HepG2 (cell line): ENCODE results near the gene TOB1. TPM values are rescaled to one million over a fixed set of nuclear protein-coding genes. Genes with fewer than 3 reads are reported as not detected.

ENCODE experiments used
- AHR ChIP-seq: IDR thresholded peaks from 2 replicates; pipeline ENCODE4 v1.6.1; 2018; ENCODE audit warnings: missing genetic modification reagents, missing compliant biosample characterization
- ARNT ChIP-seq: fragments of 450-650 bp; IDR thresholded peaks from 2 replicates; pipeline ENCODE4 v1.6.1; 2017
- EP300 ChIP-seq, 3 experiments: sonication (generic) in 1 of 3; formaldehyde crosslinking in 1 of 3; IDR thresholded peaks; 2 replicates each; pipeline versions ENCODE4 v1.5.1 to v1.6.1; 2011 to 2020; ENCODE audit warnings: low read depth in 2 of 3, low read length in 2 of 3, borderline replicate concordance in 1 of 3, improper control_type of control experiment in 1 of 3, mild to moderate bottlenecking in 1 of 3, missing genetic modification reagents in 1 of 3, moderate library complexity in 1 of 3
- ETV5 ChIP-seq: IDR thresholded peaks from 2 replicates; pipeline ENCODE4 v1.6.1; 2018; ENCODE audit warnings: missing biosample characterization, missing genetic modification reagents, inconsistent platforms, borderline replicate concordance
- HIVEP1 ChIP-seq: sonication (generic); formaldehyde crosslinking; IDR thresholded peaks from 2 replicates; pipeline ENCODE4 v1.4.0; 2020; ENCODE audit warnings: mild to moderate bottlenecking, missing genetic modification reagents
- KDM3A ChIP-seq: IDR thresholded peaks from 2 replicates; pipeline ENCODE4 v1.6.1; 2018; ENCODE audit warnings: low read depth, missing compliant biosample characterization
- MXI1 ChIP-seq: IDR thresholded peaks from 3 replicates; pipeline ENCODE4 v1.6.1; 2012; ENCODE audit warnings: low read depth, low read length, inconsistent platforms, borderline replicate concordance
- POLR2A ChIP-seq, 2 experiments: IDR thresholded peaks; 2 replicates each; pipeline ENCODE4 v1.6.1; 2011; ENCODE audit warnings: low read depth in 2 of 2, low read length in 2 of 2, mild to moderate bottlenecking in 1 of 2, moderate library complexity in 1 of 2; ENCODE audit not compliant: insufficient read depth in 1 of 2
- RFXAP ChIP-seq: sonication (generic); formaldehyde crosslinking; IDR thresholded peaks from 2 replicates; pipeline ENCODE4 v1.4.0; 2020; ENCODE audit warnings: missing genetic modification reagents, borderline replicate concordance
- SAP130 ChIP-seq: IDR thresholded peaks from 2 replicates; pipeline ENCODE4 v1.6.1; 2016; ENCODE audit warnings: low read depth
- SATB2 ChIP-seq: sonication (generic); formaldehyde crosslinking; IDR thresholded peaks from 2 replicates; pipeline ENCODE4 v1.5.0; 2020; ENCODE audit warnings: missing genetic modification reagents
- ZNF326 ChIP-seq: sonication (generic); formaldehyde crosslinking; IDR thresholded peaks from 2 replicates; pipeline ENCODE4 v1.4.0; 2020; ENCODE audit warnings: missing genetic modification reagents, borderline replicate concordance
- ZNF468 ChIP-seq: sonication (generic); formaldehyde crosslinking; IDR thresholded peaks from 2 replicates; pipeline ENCODE4 v1.8.0; 2022; ENCODE audit warnings: mild to moderate bottlenecking, moderate library complexity, missing genetic modification reagents
- polyA plus RNA-seq, 8 experiments: library from polyadenylated mRNA; depleted of rRNA in 3 of 8; stranded (reverse) in 7 of 8; unstranded in 1 of 8; fragments of >200 nt; fragmentation: Illumina TruSeq in 4 of 8; extraction: Trizol in 4 of 8; gene quantifications; 2 replicates each; pipeline versions ENCODE4 v1.2.1 to v1.2.3, GENCODE V29; 2011 to 2016; ENCODE audit warnings: low read depth in 4 of 8, missing spikeins in 1 of 8, mixed read lengths in 1 of 8; ENCODE audit not compliant: insufficient read depth in 1 of 8
- total RNA-seq, 5 experiments: library from RNA; depleted of rRNA; stranded (reverse); fragments of >200 nt; fragmentation: Illumina TruSeq; extraction: Trizol; gene quantifications; 2 replicates each; pipeline ENCODE4 v1.2.3, GENCODE V29; 2016; ENCODE audit warnings: low read depth in 1 of 5
- TF ChIP-seq, protein P1 (sequence below): sonication (generic); formaldehyde crosslinking; IDR thresholded peaks from 2 replicates; pipeline ENCODE4 v1.4.0; 2020; ENCODE audit warnings: mild to moderate bottlenecking, missing genetic modification reagents
- TF ChIP-seq, protein P2 (sequence below): conservative IDR thresholded peaks from 2 replicates; pipeline ENCODE4 v1.6.1; 2018; ENCODE audit warnings: missing genetic modification reagents
- TF ChIP-seq, protein P3 (sequence below): sonication (generic); formaldehyde crosslinking; IDR thresholded peaks from 2 replicates; pipeline ENCODE4 v1.8.1; 2023; ENCODE audit warnings: missing genetic modification reagents, mild to moderate bottlenecking, borderline replicate concordance
- TF ChIP-seq, protein P4 (sequence below): sonication (generic); formaldehyde crosslinking; IDR thresholded peaks from 2 replicates; pipeline ENCODE4 v1.5.0; 2020; ENCODE audit warnings: missing genetic modification reagents, mild to moderate bottlenecking, borderline replicate concordance

Gene TOB1
- total and polyA plus RNA-seq, 2 of the 13 experiments (the other 11 are each of a cell fraction or from before 2014, with no cell fraction given), result 21.9 to 57.7 TPM

DNA sequence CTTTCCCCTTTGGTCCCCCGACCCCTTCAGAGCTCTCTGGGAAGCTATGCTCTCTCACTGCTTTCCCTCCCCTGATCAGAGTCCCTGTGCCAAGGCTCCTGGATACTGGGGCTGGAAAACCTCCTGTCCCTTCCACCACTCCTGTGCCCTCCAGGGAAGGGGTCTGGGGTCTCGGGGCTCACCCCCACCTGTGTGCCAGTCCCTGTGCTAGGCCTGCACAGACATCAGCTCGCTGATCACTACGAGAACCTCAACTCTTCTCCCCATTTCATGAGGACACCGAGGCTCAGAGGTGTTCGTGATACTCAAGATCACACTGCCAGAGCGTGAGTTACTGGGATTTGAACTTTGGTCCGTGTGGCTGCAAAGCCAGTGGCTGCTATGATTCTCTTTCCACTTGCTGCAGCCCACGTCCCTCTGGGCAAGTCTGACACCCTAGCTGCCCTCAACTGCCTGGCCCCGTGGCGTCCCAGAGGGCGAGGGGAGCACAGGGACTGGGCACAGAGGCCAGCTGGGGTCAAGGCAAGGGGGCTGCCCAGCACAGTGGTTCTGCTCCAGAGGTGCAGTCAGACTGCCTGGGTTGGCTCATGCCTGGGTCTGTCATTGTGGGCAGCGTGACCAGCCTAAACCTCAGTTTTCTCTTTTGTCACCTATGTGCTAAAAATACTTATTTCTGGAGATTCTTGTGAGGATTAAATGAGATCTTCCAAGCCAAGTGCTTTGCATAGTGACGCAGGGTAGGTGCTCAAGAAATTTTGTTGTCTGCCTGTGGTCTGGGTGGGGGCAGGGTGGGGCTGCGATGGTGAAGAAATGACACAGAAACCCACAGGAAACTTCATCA lies 43.8 kb upstream of the TOB1 start (continued):
- TF ChIP-seq, protein P1, sequence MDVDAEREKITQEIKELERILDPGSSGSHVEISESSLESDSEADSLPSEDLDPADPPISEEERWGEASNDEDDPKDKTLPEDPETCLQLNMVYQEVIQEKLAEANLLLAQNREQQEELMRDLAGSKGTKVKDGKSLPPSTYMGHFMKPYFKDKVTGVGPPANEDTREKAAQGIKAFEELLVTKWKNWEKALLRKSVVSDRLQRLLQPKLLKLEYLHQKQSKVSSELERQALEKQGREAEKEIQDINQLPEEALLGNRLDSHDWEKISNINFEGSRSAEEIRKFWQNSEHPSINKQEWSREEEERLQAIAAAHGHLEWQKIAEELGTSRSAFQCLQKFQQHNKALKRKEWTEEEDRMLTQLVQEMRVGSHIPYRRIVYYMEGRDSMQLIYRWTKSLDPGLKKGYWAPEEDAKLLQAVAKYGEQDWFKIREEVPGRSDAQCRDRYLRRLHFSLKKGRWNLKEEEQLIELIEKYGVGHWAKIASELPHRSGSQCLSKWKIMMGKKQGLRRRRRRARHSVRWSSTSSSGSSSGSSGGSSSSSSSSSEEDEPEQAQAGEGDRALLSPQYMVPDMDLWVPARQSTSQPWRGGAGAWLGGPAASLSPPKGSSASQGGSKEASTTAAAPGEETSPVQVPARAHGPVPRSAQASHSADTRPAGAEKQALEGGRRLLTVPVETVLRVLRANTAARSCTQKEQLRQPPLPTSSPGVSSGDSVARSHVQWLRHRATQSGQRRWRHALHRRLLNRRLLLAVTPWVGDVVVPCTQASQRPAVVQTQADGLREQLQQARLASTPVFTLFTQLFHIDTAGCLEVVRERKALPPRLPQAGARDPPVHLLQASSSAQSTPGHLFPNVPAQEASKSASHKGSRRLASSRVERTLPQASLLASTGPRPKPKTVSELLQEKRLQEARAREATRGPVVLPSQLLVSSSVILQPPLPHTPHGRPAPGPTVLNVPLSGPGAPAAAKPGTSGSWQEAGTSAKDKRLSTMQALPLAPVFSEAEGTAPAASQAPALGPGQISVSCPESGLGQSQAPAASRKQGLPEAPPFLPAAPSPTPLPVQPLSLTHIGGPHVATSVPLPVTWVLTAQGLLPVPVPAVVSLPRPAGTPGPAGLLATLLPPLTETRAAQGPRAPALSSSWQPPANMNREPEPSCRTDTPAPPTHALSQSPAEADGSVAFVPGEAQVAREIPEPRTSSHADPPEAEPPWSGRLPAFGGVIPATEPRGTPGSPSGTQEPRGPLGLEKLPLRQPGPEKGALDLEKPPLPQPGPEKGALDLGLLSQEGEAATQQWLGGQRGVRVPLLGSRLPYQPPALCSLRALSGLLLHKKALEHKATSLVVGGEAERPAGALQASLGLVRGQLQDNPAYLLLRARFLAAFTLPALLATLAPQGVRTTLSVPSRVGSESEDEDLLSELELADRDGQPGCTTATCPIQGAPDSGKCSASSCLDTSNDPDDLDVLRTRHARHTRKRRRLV, result no peak
- TF ChIP-seq AHR (CRISPR knock-in tag), result 0 out of 2 replicates have a peak, but pooled peaks have one; percentile 53
- TF ChIP-seq RFXAP, result peak; percentile 74; the same call in 1 of the 2 replicates
- TF ChIP-seq, protein P2, sequence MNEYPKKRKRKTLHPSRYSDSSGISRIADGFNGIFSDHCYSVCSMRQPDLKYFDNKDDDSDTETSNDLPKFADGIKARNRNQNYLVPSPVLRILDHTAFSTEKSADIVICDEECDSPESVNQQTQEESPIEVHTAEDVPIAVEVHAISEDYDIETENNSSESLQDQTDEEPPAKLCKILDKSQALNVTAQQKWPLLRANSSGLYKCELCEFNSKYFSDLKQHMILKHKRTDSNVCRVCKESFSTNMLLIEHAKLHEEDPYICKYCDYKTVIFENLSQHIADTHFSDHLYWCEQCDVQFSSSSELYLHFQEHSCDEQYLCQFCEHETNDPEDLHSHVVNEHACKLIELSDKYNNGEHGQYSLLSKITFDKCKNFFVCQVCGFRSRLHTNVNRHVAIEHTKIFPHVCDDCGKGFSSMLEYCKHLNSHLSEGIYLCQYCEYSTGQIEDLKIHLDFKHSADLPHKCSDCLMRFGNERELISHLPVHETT (CRISPR knock-in tag), result no peak
- 0 out of 2 replicates have a peak, but pooled peaks have one; percentile 26 for TF ChIP-seq ZNF326 (CRISPR knock-in tag)
- TF ChIP-seq POLR2A (IDR thresholded peaks at IDR 0.05; ENCODE audit: insufficient read depth in 1 of 2, low read depth in 2 of 2, low read length in 2 of 2), result peak; percentile 47 to 77; a peak in 2 of 4 replicates
- peak in 1 of 2 experiments; percentile 60; a peak in 2 of 4 replicates for TF ChIP-seq EP300 (IDR thresholded peaks at IDR 0.05; ENCODE audit: low read depth in 2 of 2, low read length in 2 of 2)
- peak; percentile 70 for TF ChIP-seq EP300 (CRISPR knock-in tag; IDR thresholded peaks at IDR 0.05; ENCODE audit: borderline replicate concordance)
- no peak for TF ChIP-seq ZNF468 (CRISPR knock-in tag)
- TF ChIP-seq, protein P3, sequence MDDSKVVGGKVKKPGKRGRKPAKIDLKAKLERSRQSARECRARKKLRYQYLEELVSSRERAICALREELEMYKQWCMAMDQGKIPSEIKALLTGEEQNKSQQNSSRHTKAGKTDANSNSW, result no peak
- TF ChIP-seq SAP130 (CRISPR knock-in tag), result peak; percentile 45
- no peak for TF ChIP-seq SATB2 (CRISPR knock-in tag)
- TF ChIP-seq, protein P4, sequence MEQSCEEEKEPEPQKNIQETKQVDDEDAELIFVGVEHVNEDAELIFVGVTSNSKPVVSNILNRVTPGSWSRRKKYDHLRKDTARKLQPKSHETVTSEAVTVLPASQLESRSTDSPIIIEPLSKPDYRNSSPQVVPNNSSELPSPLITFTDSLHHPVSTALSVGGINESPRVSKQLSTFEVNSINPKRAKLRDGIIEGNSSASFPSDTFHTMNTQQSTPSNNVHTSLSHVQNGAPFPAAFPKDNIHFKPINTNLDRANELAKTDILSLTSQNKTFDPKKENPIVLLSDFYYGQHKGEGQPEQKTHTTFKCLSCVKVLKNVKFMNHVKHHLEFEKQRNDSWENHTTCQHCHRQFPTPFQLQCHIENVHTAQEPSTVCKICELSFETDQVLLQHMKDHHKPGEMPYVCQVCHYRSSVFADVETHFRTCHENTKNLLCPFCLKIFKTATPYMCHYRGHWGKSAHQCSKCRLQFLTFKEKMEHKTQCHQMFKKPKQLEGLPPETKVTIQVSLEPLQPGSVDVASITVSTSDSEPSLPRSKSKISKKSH, result peak; percentile 73; the same call in 1 of the 2 replicates
- no peak for TF ChIP-seq ARNT
- TF ChIP-seq KDM3A (CRISPR knock-in tag), result 0 out of 2 replicates have a peak, but pooled peaks have one; percentile 65
- TF ChIP-seq ETV5, result peak; percentile 32; the same call in 1 of the 2 replicates
- peak; percentile 75; the same call in 1 of the 2 replicates for TF ChIP-seq HIVEP1
- peak; percentile 28; the same call in 1 of the 3 replicates for TF ChIP-seq MXI1
